Measurements from ENCODE around the gene HUNK.

DNA sequence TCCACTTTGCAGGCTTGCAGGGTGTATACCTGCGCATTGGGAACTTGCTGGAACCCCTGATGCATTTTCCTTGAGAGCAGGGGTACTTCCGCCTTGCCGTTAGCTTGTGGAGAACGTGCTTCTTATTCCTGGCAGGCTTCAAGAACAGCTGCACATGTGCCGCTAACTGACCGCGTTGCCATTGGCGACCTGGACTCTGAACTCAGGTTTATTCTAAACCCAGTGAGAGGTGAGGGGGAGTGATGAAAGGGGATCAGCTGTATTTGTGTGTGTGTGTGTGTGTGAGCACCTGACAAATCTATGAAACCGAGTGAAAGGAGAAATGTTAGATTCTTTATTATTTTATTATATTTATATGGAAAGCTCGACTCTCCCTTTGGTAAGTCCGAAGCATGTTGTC lies 128.6 kb downstream of the HUNK start:
- TF ChIP-seq, protein P1, sequence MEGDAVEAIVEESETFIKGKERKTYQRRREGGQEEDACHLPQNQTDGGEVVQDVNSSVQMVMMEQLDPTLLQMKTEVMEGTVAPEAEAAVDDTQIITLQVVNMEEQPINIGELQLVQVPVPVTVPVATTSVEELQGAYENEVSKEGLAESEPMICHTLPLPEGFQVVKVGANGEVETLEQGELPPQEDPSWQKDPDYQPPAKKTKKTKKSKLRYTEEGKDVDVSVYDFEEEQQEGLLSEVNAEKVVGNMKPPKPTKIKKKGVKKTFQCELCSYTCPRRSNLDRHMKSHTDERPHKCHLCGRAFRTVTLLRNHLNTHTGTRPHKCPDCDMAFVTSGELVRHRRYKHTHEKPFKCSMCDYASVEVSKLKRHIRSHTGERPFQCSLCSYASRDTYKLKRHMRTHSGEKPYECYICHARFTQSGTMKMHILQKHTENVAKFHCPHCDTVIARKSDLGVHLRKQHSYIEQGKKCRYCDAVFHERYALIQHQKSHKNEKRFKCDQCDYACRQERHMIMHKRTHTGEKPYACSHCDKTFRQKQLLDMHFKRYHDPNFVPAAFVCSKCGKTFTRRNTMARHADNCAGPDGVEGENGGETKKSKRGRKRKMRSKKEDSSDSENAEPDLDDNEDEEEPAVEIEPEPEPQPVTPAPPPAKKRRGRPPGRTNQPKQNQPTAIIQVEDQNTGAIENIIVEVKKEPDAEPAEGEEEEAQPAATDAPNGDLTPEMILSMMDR (IDR thresholded peaks at IDR 0.05; ENCODE audit: low read length): no peak
- no peak for TF ChIP-seq EZH2 (optimal IDR thresholded peaks at IDR 0.05; ENCODE audit: low read depth, low read length)
- TF ChIP-seq EZH2phosphoT487 (IDR thresholded peaks at IDR 0.05; ENCODE audit: low read length): no peak

All from MM.1S (cell line).